Fibroblast of upper back skin (primary cell): ENCODE results near the gene SLC9B2.
A peak's percentile ranks its signal among the peaks of the same experiment; 100 is the strongest.
"Not testable (repeated sequence)": the region's sequence is repeated elsewhere in the genome, so short reads cannot be mapped to it uniquely, and the experiment has no call there.

Experiments
- DNase-seq: peaks from one replicate; pipeline ENCODE4 v3.0.0-alpha.2; 2013

The SLC9B2 gene

GRCh38 chr4:103018391-103019307, 57.9 kb downstream of the SLC9B2 start:
- no peak for DNase-seq

GRCh38 chr4:103012551-103012950, 64.0 kb downstream of the SLC9B2 start:
- no peak for DNase-seq

- peak; percentile 62 for DNase-seq
Measured at GRCh38 chr4:103012060-103012459, 64.5 kb downstream of the SLC9B2 start.

GRCh38 chr4:103011378-103012025, 65.1 kb downstream of the SLC9B2 start:
- peak; percentile 21 for DNase-seq

- no peak for DNase-seq
Measured at GRCh38 chr4:103010804-103011203, 65.8 kb downstream of the SLC9B2 start.

GRCh38 chr4:103008875-103009729, 67.5 kb downstream of the SLC9B2 start:
- DNase-seq, result peak; percentile 75

GRCh38 chr4:103002551-103002950, 74.0 kb downstream of the SLC9B2 start:
- DNase-seq, result peak; percentile 45

- no peak for DNase-seq
Measured at GRCh38 chr4:102994803-102995202, 81.8 kb downstream of the SLC9B2 start.

- not testable (repeated sequence) for DNase-seq
Measured at GRCh38 chr4:102993985-102994384, 82.6 kb downstream of the SLC9B2 start.

- DNase-seq, result no peak
Measured at GRCh38 chr4:102988429-102989020, 88.0 kb downstream of the SLC9B2 start.

GRCh38 chr4:102981005-102981404, 95.6 kb downstream of the SLC9B2 start:
- no peak for DNase-seq
